Vagina (tissue), 2 donors: Measurements from ENCODE around the gene CTDSP2. TPM values are rescaled to one million over a fixed set of nuclear protein-coding genes. Genes with fewer than 3 reads are reported as not detected.

Source experiments
- DNase-seq, 2 donors: peaks; one replicate each; pipeline ENCODE4 v3.0.0-alpha.2; 2017; ENCODE audit errors: extremely low spot score in 2 of 2
- H3K27ac ChIP-seq: fragments of 200-600 bp; sonication (generic); one replicate; pipeline ENCODE4 v1.5.1; 2019
- H3K27me3 ChIP-seq: fragments of 200-600 bp; sonication (generic); one replicate; pipeline ENCODE4 v1.5.1; 2019
- H3K36me3 ChIP-seq, 2 donors: fragments of 200-600 bp; sonication (generic); one replicate each; pipeline ENCODE4 v1.5.1; 2017 to 2019
- H3K4me1 ChIP-seq: fragments of 200-600 bp; sonication (generic); one replicate; pipeline ENCODE4 v1.5.1; 2019
- H3K4me3 ChIP-seq, 2 donors: fragments of 200-600 bp; sonication (generic); 1 replicate in 1 of 2; 2 replicates in 1 of 2; pipeline ENCODE4 v1.5.1; 2016 to 2019
- H3K9me3 ChIP-seq: fragments of 200-600 bp; sonication (generic); one replicate; pipeline ENCODE4 v1.5.1; 2019
- CTCF ChIP-seq, 3 experiments: fragments of 450-650 bp in 2 of 3; fragments of 200-600 bp in 1 of 3; sonication (generic) in 1 of 3; IDR thresholded peaks; one replicate each; pipeline ENCODE4 v1.5.1; 2017 to 2019; ENCODE audit warnings: antibody characterized with exemption in 3 of 3, mild to moderate bottlenecking in 2 of 3, moderate library complexity in 2 of 3
- POLR2A ChIP-seq, 2 donors: fragments of 450-650 bp; IDR thresholded peaks; one replicate each; pipeline ENCODE4 v1.6.1; 2017; ENCODE audit warnings: antibody characterized with exemption in 2 of 2, mild to moderate bottlenecking in 2 of 2, moderate library complexity in 2 of 2
- POLR2AphosphoS5 ChIP-seq, 2 donors: sonication (generic); formaldehyde crosslinking; IDR thresholded peaks; one replicate each; pipeline ENCODE4 v1.9.0; 2017; ENCODE audit warnings: antibody characterized with exemption in 2 of 2, mild to moderate bottlenecking in 2 of 2, low read depth in 1 of 2; ENCODE audit not compliant: insufficient read depth in 1 of 2
- intact Hi-C: fragments of 100-400 bp; cut with DNase I; formaldehyde crosslinking; loops from one replicate; pipeline ENCODE4 v1.15.1; 2023
- total RNA-seq: library from RNA; depleted of rRNA; stranded (reverse); fragments of >200 nt; gene quantifications from one replicate; pipeline ENCODE4 v1.2.3, GENCODE V29; 2016

CTDSP2 gene
- total RNA-seq, 1 donor from 2014 or later, result 108 TPM

- intact Hi-C loops, result loop anchor here (2.0 kb wide), 1 partner anchor 49 kb away; no protein-coding TSS in a partner anchor
- Histone ChIP-seq H3K36me3 (no peaks in the 10 kb centered on the region), H3K4me3 (peak overlapping the region; percentile 1 to 20), H3K4me1 (peaks cover 96% of the 10 kb centered on the region), H3K9me3 (no peaks in the 10 kb centered on the region), H3K27me3 (no peaks in the 10 kb centered on the region), H3K27ac (peak overlapping the region; percentile 97)
- peak; percentile 81 to 92 for TF ChIP-seq POLR2AphosphoS5 (IDR thresholded peaks at IDR 0.05; ENCODE audit: insufficient read depth in 1 of 2, low read depth in 1 of 2)
- TF ChIP-seq CTCF (IDR thresholded peaks at IDR 0.05), result peak in 1 of 3 experiments; percentile 28
- peak in 1 of 2 donors; percentile 5 for TF ChIP-seq POLR2A (IDR thresholded peaks at IDR 0.05)
- peak in 1 of 2 donors; percentile 100 for DNase-seq
Measured at GRCh38 chr12:57893431-57894353, 47.2 kb upstream of the CTDSP2 start.

- TF ChIP-seq POLR2AphosphoS5 (IDR thresholded peaks at IDR 0.05; ENCODE audit: insufficient read depth in 1 of 2, low read depth in 1 of 2) (no peak), POLR2A (IDR thresholded peaks at IDR 0.05) (no peak), CTCF (IDR thresholded peaks at IDR 0.05) (no peak)
- H3K36me3 ChIP-seq, result no peaks in the 10 kb centered on the region
- H3K4me1 ChIP-seq, result peaks cover 96% of the 10 kb centered on the region
- no peaks in the 10 kb centered on the region for H3K27me3 ChIP-seq
- H3K9me3 ChIP-seq, result no peaks in the 10 kb centered on the region
- intact Hi-C loops, result no loop called here
- DNase-seq, result no peak
- H3K4me3 ChIP-seq, result no peak overlapping the region
- peak overlapping the region; percentile 97 for H3K27ac ChIP-seq
Measured at GRCh38 chr12:57892232-57892972, 45.9 kb upstream of the CTDSP2 start.

DNA sequence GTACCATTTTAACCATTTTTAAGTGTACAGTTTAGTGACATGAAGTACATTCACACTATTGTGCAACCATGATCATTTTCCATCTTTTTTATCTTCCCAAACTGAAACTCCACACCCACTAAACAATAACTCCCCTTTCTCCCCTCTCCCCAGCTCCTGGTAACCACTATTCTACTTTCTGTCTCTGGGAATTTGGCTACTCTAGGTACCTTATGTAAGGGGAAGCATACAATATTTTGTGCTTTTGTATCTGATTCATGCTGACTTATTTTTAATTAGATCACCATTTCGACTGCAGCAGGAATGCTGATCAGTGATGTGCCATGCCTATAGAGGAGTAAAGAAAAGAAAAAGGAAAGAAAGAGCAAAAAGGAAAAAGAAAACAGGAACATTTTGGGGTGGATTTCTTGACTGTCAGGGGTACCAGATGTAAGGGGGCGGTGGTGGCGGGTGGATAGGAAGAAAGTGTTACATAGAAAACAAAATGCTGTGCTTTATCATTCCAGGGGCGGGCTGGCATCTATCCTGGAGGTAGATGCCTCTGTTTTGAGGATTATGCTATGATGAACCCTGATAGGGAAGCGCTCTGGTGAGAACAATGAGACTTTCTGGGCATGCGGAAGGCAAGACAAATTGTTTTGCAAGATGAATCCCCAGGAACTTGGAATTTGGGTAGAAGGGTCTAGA lies 45.2 kb upstream of the CTDSP2 start:
- TF ChIP-seq POLR2AphosphoS5 (IDR thresholded peaks at IDR 0.05; ENCODE audit: insufficient read depth in 1 of 2, low read depth in 1 of 2) (no peak), POLR2A (IDR thresholded peaks at IDR 0.05) (no peak), CTCF (IDR thresholded peaks at IDR 0.05) (no peak)
- Histone ChIP-seq H3K9me3 (no peaks in the 10 kb centered on the region), H3K27me3 (no peaks in the 10 kb centered on the region), H3K36me3 (no peaks in the 10 kb centered on the region), H3K4me1 (peaks cover 96% of the 10 kb centered on the region), H3K27ac (peak overlapping the region; percentile 97), H3K4me3 (no peak overlapping the region)
- no peak for DNase-seq
- intact Hi-C loops, result no loop called here

DNA sequence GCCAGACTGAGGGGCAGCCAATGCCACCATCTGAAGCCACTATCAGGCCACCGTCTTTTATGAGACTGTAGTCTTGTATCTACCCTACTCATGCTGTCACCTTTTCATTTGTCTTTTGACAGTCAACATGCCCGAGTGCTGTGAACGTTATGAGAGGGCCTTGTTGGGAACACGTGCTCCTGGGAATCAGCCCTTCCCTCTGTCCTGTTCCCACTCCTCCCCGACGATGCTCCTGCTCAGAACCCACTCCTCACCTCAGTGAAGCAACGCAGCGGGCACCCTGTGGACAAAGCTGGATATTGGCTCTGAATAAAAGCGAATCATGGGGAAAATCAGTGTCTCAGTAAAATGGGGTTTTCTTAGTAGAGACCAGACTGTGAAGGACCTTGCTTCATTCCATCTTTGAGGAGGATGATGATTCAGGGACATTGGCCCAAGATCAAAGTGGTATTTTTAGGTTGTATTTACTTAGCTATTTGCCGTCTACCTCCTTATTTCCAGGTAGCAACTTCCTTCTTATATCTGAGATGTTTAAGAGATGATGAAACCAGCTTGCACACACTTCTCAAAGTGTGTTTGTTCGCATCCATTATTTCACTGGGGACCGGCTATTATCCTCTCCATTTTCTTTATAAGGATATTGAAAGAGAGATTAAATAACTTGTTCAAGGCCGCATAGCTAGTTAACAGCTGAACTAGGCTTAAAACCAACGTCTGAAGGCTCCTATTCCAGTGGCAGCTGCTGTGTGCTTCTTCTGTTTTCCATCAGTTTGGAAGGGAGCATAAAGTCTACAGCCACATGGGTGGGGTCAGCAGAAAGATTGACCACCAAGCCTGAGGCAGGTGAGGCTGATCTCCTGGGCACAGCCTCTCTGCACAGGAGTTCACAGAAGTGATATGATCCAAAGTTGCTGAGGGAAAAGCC lies 43.9 kb upstream of the CTDSP2 start:
- Histone ChIP-seq H3K27ac (peak overlapping the region; percentile 90), H3K4me1 (peaks cover 83% of the 10 kb centered on the region), H3K4me3 (no peak overlapping the region), H3K9me3 (no peaks in the 10 kb centered on the region), H3K36me3 (no peaks in the 10 kb centered on the region), H3K27me3 (no peaks in the 10 kb centered on the region)
- intact Hi-C loops, result no loop called here
- DNase-seq, result no peak
- no peak for TF ChIP-seq POLR2A (IDR thresholded peaks at IDR 0.05)
- TF ChIP-seq CTCF (IDR thresholded peaks at IDR 0.05), result no peak
- TF ChIP-seq POLR2AphosphoS5 (IDR thresholded peaks at IDR 0.05; ENCODE audit: insufficient read depth in 1 of 2, low read depth in 1 of 2), result peak in 1 of 2 donors; percentile 13
